Glomerular endothelial cell (primary cell): ENCODE data around the gene MUC4. TPM values are rescaled to one million over a fixed set of nuclear protein-coding genes. Genes with fewer than 3 reads are reported as not detected.
"Not testable (repeated sequence)": the region's sequence is repeated elsewhere in the genome, so short reads cannot be mapped to it uniquely, and the experiment has no call there.

Experiments used
- DNase-seq: peaks from one replicate; pipeline ENCODE4 v3.0.0-alpha.2; 2011; ENCODE audit warnings: low read depth, low spot score; ENCODE audit errors: extremely low read depth
- total RNA-seq: library from RNA; depleted of rRNA; stranded (reverse); fragments of >200 nt; gene quantifications from 2 replicates; pipeline ENCODE4 v1.2.3, GENCODE V29; 2015

The MUC4 gene
- total RNA-seq, 1 donor from 2014 or later = 0.12 TPM

- DNase-seq = no peak
Measured at GRCh38 chr3:195748661-195749060, 63.1 kb downstream of the MUC4 start.

GRCh38 chr3:195746751-195747150, 65.0 kb downstream of the MUC4 start:
- no peak for DNase-seq

GRCh38 chr3:195746346-195746745, 65.4 kb downstream of the MUC4 start:
- no peak for DNase-seq

- DNase-seq = no peak
Measured at GRCh38 chr3:195744437-195744836, 67.3 kb downstream of the MUC4 start.

- DNase-seq = no peak
Measured at GRCh38 chr3:195739561-195740111, 72.1 kb downstream of the MUC4 start.

GRCh38 chr3:195738274-195739044, 73.3 kb downstream of the MUC4 start:
- DNase-seq = no peak

- not testable (repeated sequence) for DNase-seq
Measured at GRCh38 chr3:195737782-195738181, 73.9 kb downstream of the MUC4 start.

- no peak for DNase-seq
Measured at GRCh38 chr3:195736866-195737490, 74.8 kb downstream of the MUC4 start.

- no peak for DNase-seq
Measured at GRCh38 chr3:195735036-195735695, 76.6 kb downstream of the MUC4 start.

GRCh38 chr3:195732940-195733339, 78.8 kb downstream of the MUC4 start:
- no peak for DNase-seq

- no peak for DNase-seq
Measured at GRCh38 chr3:195731356-195731905, 80.3 kb downstream of the MUC4 start.

- DNase-seq = no peak
Measured at GRCh38 chr3:195729476-195730251, 82.1 kb downstream of the MUC4 start.

- not testable (repeated sequence) for DNase-seq
Measured at GRCh38 chr3:195728789-195729188, 82.9 kb downstream of the MUC4 start.

GRCh38 chr3:195727606-195728195, 84.0 kb downstream of the MUC4 start:
- no peak for DNase-seq

- not testable (repeated sequence) for DNase-seq
Measured at GRCh38 chr3:195725916-195726740, 85.6 kb downstream of the MUC4 start.

GRCh38 chr3:195724363-195724762, 87.4 kb downstream of the MUC4 start:
- DNase-seq = not testable (repeated sequence)

GRCh38 chr3:195722996-195723345, 88.8 kb downstream of the MUC4 start:
- not testable (repeated sequence) for DNase-seq

GRCh38 chr3:195722139-195722995, 89.4 kb downstream of the MUC4 start:
- not testable (repeated sequence) for DNase-seq
